ENCODE results near the gene GPR37L1.

DNA sequence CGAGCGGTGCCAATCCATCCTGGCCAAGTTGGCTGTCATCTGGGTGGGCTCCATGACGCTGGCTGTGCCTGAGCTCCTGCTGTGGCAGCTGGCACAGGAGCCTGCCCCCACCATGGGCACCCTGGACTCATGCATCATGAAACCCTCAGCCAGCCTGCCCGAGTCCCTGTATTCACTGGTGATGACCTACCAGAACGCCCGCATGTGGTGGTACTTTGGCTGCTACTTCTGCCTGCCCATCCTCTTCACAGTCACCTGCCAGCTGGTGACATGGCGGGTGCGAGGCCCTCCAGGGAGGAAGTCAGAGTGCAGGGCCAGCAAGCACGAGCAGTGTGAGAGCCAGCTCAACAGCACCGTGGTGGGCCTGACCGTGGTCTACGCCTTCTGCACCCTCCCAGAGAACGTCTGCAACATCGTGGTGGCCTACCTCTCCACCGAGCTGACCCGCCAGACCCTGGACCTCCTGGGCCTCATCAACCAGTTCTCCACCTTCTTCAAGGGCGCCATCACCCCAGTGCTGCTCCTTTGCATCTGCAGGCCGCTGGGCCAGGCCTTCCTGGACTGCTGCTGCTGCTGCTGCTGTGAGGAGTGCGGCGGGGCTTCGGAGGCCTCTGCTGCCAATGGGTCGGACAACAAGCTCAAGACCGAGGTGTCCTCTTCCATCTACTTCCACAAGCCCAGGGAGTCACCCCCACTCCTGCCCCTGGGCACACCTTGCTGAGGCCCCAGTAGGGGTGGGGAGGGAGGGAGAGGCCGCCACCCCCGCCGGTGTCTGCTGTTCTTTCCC, 5.3 kb downstream of the GPR37L1 start:
- TF ChIP-seq TAF1 (IDR thresholded peaks at IDR 0.05; ENCODE audit: low read depth) (no peak), NFIC (IDR thresholded peaks at IDR 0.05) (no peak), EP300 (IDR thresholded peaks at IDR 0.05; ENCODE audit: borderline replicate concordance) (no peak)
